HUES48 (cell line): ENCODE measurements around the gene INTS15.
A peak's percentile ranks its signal among the peaks of the same experiment; 100 is the strongest.

Experiments used
- H3K27ac ChIP-seq: one replicate; pipeline ENCODE4 v1.7.0; 2013; ENCODE audit warnings: low read depth, low read length, inconsistent platforms
- H3K27me3 ChIP-seq: 2 replicates; pipeline ENCODE4 v1.6.1; 2013; ENCODE audit warnings: mild to moderate bottlenecking, low read length; ENCODE audit not compliant: control insufficient read depth, insufficient read depth
- H3K36me3 ChIP-seq: 2 replicates; pipeline ENCODE4 v1.6.1; 2013; ENCODE audit warnings: low read length; ENCODE audit not compliant: control insufficient read depth, insufficient read depth
- H3K4me1 ChIP-seq: 2 replicates; pipeline ENCODE4 v1.6.1; 2013; ENCODE audit warnings: mild to moderate bottlenecking, low read length; ENCODE audit not compliant: control insufficient read depth, insufficient read depth
- H3K4me3 ChIP-seq: 2 replicates; pipeline ENCODE4 v1.5.1; 2013; ENCODE audit warnings: mild to moderate bottlenecking, low read depth, low read length
- H3K9ac ChIP-seq: 2 replicates; pipeline ENCODE4 v1.6.1; 2013; ENCODE audit warnings: mild to moderate bottlenecking, low read depth, low read length, moderate library complexity
- H3K9me3 ChIP-seq: 2 replicates; pipeline ENCODE4 v1.6.1; 2013; ENCODE audit warnings: low read length; ENCODE audit not compliant: control insufficient read depth, insufficient read depth

The INTS15 gene

DNA sequence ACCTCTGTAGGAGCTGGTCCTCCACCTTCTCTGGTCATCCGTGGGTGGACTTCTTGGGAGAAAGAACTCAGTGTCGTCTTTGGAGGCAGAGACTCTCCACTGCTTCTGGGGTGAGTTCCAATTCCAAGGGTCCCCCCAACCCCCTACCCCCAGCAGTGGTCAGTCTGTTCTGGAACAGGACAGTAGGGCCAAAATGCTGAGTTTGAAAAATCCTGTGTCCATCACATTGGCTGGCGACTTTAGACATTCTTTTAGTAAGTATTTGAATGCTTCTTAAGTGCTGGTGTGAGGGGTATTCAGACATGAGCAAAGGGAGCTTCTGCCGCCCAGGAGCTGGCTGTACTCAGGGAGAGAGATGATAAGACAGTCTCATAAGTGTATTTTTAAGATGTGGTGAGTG lies 49.2 kb downstream of the INTS15 start:
- H3K9ac ChIP-seq = no peak overlapping the region
- H3K27me3 ChIP-seq = no peaks in the 10 kb centered on the region

DNA sequence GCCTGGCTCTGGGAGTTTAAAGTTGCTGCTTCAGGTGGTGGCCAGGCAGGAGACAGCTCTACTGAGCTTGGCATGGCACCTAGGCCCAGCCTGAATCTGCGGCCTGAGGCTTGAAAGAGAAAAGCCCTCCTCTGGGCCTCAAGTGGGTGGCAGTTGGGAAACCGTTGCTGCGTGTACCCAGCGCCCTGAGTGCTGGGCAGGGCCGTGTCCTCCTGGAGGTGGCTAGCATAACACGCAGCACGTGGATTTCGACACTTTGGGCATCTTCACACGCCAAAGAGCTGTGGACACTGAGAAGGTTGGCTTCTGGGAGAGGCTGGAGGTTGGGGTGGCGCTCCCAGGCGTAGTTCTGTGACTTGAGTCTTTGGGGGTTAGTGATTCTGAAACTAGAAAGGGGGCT lies 49.8 kb downstream of the INTS15 start:
- Histone ChIP-seq H3K27ac (no peak overlapping the region), H3K9me3 (no peaks in the 10 kb centered on the region), H3K27me3 (no peaks in the 10 kb centered on the region), H3K4me3 (no peak overlapping the region), H3K36me3 (peaks cover 9% of the 10 kb centered on the region), H3K4me1 (peaks cover 3% of the 10 kb centered on the region; the same call in 1 of the 2 replicates), H3K9ac (no peak overlapping the region)

More for the DNA sequence above, 49.2 kb downstream of the INTS15 start:
- Histone ChIP-seq H3K9me3 (no peaks in the 10 kb centered on the region), H3K36me3 (peaks cover 6% of the 10 kb centered on the region; the same call in 1 of the 2 replicates), H3K4me1 (peaks cover 3% of the 10 kb centered on the region; the same call in 1 of the 2 replicates), H3K4me3 (no peak overlapping the region), H3K27ac (no peak overlapping the region)

DNA sequence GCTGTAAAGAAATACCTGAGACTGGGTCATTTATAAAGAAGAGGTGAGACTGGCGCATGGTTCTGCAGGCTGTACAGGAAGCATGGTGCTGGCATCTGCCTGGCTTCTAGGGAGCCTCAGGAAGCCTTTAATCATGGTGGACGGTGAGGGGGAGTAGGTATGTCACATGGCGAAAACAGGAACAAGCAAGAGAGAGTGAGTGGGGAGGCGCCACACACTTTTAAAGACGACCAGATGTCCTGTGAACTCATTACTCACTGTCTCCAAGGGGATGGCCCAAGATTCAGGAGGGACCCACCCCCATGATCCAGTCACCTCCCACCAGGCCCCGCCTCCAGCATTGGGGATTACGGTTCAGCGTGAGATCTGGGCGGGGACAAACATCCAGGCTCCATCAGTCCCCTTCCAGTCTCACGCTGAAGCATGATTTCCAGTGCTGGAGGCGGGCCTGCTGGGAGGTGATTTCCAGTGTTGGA lies 50.5 kb downstream of the INTS15 start:
- Histone ChIP-seq H3K4me3 (no peak overlapping the region), H3K9ac (no peak overlapping the region), H3K36me3 (peaks cover 14% of the 10 kb centered on the region), H3K4me1 (peaks cover 3% of the 10 kb centered on the region; the same call in 1 of the 2 replicates), H3K27me3 (no peaks in the 10 kb centered on the region), H3K27ac (peak overlapping the region; percentile 32), H3K9me3 (no peaks in the 10 kb centered on the region)

DNA sequence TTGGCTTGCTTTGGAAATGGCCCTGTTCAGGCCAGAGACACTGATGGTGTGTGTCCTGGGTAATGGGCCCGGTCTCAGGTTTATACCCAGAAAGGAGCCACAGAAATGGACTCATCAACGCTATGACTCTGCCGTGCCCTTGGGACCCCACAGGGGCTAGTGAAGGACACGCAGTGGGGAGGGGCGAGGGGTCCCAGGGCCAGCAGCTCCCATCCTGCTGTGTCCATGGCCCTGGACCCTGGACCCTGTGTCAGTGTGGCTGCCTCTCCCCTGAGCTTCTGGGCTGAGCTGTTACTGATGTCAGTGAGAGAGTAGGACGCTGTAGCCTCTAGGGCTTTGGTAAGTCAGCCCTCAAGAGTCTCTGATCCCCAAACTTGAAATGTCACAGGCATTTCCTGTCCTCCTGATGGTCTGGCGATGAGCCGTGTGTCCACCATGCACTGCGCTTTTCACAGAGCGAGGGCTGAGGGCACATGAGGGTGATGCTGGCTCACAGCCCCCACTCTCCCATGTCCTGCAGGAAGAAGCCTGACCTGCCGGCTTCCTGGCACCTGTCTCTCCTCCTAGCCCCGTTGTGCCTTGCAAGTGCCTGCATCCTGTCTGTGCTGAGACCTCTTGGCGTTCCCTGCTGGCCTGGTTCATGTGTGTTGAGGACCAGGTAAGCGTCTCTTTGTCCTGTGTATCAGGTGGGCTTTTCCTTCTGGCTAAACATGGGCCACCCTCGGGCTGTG lies 51.6 kb downstream of the INTS15 start:
- H3K9ac ChIP-seq = no peak overlapping the region
- H3K4me1 ChIP-seq = peaks cover 3% of the 10 kb centered on the region; the same call in 1 of the 2 replicates
- no peaks in the 10 kb centered on the region for H3K9me3 ChIP-seq
- H3K27ac ChIP-seq = no peak overlapping the region
- H3K27me3 ChIP-seq = no peaks in the 10 kb centered on the region
- H3K4me3 ChIP-seq = no peak overlapping the region
- peaks cover 14% of the 10 kb centered on the region for H3K36me3 ChIP-seq

DNA sequence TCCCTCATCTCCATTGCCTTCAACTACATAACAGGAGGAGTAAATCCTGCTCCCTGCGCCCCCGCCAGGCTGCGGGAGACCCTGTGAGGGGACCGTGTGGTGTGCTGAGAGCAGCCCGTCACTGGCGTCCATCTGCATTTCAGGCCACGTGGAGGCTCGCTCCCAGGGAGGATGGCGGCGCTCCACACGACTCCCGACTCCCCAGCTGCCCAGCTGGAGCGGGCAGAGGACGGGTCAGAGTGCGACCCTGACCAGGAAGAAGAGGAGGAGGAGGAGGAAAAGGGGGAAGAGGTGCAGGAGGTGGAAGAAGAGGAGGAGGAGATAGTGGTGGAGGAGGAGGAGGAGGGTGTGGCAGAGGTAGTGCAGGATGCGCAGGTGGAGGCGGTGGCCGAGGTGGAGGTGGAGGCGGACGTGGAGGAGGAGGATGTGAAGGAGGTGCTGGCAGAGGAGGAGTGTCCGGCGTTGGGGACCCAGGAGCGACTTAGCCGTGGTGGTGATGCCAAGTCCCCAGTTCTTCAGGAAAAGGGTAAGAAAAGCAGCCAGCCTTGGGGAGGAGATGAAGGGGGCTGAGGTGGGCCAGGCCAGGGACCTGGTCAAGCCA lies 52.5 kb downstream of the INTS15 start:
- Histone ChIP-seq H3K9me3 (no peaks in the 10 kb centered on the region), H3K36me3 (peaks cover 14% of the 10 kb centered on the region), H3K27me3 (no peaks in the 10 kb centered on the region), H3K4me3 (no peak overlapping the region), H3K9ac (no peak overlapping the region), H3K27ac (no peak overlapping the region), H3K4me1 (peaks cover 3% of the 10 kb centered on the region; the same call in 1 of the 2 replicates)

DNA sequence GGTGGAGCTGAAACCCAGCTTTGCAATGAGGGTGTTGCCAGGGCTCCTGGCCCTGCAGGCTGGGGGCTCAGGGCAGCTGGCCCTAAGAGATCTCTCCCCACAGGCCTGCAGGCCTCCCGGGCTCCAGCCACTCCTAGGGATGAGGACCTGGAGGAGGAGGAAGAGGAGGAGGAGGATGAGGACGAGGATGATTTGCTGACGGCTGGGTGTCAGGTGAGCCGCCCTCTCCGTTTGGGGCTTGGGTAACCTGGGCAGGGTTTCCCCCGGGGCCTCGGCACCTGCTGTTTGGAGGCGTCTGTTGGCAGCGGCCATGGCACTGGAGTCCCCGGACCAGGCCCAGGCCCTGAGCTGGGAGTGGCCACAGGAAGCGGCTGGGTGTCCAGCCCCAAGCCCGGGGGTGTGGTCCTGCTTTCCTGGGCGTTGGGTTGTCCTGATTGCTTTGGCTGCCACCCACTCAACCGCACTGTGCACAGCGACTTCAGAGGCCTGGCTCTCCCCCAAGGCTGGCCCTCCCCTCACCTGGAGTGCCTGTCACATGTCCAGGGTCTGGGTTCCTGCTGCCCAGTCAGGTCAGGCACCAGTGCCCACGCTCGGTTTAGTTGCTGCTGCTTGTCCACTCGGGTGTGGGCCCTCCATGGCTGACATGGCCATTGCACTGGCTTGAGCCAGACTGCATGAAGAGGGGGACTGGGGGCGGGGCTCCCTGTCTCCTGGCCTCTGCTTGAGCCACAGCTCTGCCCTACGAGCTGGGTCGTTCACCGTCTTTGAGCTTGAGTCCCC lies 53.2 kb downstream of the INTS15 start:
- Histone ChIP-seq H3K4me1 (peaks cover 3% of the 10 kb centered on the region; the same call in 1 of the 2 replicates), H3K36me3 (peaks cover 14% of the 10 kb centered on the region), H3K9me3 (no peaks in the 10 kb centered on the region), H3K4me3 (no peak overlapping the region), H3K9ac (no peak overlapping the region), H3K27ac (no peak overlapping the region), H3K27me3 (no peaks in the 10 kb centered on the region)

DNA sequence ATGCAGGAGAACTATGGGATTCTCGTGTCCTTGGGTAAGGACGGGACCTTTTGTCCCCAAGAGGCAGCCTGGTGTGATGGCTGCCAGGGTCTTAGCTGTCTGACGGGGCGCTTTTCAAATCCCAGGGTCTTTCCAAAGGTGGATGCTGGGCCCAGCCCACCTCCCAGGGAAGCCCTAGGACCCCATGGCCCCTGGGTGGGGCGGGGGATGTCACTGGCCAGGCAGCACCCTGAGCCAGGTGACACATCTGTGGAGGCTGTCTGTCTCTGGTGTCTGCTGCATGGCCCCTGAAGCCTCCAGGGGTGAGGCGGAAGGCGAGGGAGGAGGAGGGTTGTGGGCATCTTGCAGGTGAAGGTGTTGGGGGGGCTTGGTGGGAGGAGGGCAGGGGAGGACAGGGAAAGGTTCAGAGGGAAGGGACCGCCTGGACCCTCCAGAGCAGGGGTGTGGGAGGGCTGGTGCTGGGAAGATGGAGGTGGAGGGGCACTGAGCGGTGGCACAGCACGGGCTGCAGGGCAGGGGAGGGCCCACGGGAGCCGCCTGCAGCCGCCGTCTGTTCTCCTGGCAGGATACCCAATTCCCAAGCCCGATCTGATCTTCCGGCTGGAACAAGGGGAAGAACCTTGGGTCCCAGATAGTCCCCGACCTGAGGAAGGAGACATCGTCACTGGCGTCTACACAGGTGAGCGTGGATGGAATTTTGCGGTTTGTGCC lies 54.2 kb downstream of the INTS15 start:
- peaks cover 14% of the 10 kb centered on the region for H3K36me3 ChIP-seq
- no peaks in the 10 kb centered on the region for H3K27me3 ChIP-seq
- H3K4me3 ChIP-seq = no peak overlapping the region

DNA sequence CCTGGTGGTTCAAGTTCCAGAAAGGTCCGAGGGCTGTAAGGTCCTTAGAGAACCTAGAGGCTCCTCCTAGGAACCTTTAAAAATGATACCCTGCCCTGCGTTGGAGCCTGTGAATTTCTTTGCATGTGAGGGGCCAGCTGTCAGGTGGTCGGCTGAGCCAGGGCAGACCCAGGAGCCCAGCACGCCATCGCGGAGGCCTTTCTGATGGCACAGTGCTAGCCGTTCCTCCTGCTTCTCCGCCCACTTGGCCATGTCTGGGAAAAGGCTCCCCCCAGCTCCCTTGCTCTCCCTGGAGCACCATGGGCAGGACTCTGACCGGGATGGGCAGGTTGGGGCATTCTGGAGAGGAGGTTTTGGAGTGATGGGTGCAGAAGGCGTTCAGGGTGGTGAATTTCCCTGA lies 54.9 kb downstream of the INTS15 start:
- peaks cover 3% of the 10 kb centered on the region; the same call in 1 of the 2 replicates for H3K4me1 ChIP-seq
- H3K9ac ChIP-seq = no peak overlapping the region
- no peaks in the 10 kb centered on the region for H3K27me3 ChIP-seq
- H3K36me3 ChIP-seq = peaks cover 14% of the 10 kb centered on the region
- no peak overlapping the region for H3K27ac ChIP-seq
- no peak overlapping the region for H3K4me3 ChIP-seq
- H3K9me3 ChIP-seq = no peaks in the 10 kb centered on the region

More for the DNA sequence above, 54.2 kb downstream of the INTS15 start:
- no peak overlapping the region for H3K9ac ChIP-seq
- no peak overlapping the region for H3K27ac ChIP-seq
- H3K4me1 ChIP-seq = peaks cover 3% of the 10 kb centered on the region; the same call in 1 of the 2 replicates
- no peaks in the 10 kb centered on the region for H3K9me3 ChIP-seq

DNA sequence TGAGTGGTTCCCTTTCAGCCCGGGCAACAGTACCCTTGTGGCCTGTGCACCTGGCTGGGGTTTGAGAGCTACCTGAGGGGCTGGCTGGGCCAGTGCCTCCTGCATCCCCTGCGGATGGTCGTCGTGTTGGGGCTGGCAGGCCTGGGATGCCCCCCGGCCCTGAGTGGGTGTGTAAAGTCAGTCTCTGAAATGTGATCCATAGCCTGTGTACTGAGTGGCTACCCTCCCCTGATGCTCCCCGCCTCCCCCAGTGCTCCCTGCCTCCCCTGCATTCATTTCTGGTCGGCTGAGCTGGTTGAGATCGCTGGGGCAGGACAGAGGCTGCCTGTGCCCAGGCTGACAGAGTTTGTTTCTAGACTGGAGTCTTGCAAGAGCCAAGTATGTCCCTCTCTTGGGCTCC lies 56.6 kb downstream of the INTS15 start:
- Histone ChIP-seq H3K36me3 (peaks cover 14% of the 10 kb centered on the region), H3K9me3 (no peaks in the 10 kb centered on the region), H3K4me1 (no peaks in the 10 kb centered on the region), H3K27me3 (no peaks in the 10 kb centered on the region), H3K9ac (no peak overlapping the region), H3K4me3 (no peak overlapping the region), H3K27ac (no peak overlapping the region)

DNA sequence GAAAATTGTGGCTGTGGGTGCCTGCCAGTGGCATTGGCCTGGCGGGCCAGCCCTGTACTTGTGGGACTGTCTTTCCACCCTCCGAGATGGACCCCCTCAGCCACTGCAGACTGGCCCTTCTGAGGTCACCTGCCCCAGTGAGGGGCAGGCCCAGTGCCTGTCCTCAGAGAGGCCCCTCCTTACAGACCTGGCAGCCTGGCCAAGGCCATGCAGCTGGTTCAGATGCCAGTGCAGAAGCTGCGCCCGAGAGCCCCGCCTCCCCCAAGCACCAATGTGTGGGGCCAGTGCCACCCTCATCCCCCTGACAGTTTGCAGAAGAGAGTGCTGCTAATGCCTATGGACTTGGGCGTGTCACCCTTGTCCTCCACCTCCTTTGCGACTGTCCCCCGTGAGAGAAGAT lies 57.3 kb downstream of the INTS15 start:
- Histone ChIP-seq H3K27ac (no peak overlapping the region), H3K9me3 (no peaks in the 10 kb centered on the region), H3K4me1 (no peaks in the 10 kb centered on the region), H3K4me3 (no peak overlapping the region), H3K9ac (no peak overlapping the region), H3K36me3 (peaks cover 18% of the 10 kb centered on the region), H3K27me3 (no peaks in the 10 kb centered on the region)
